Measurements from ENCODE around the gene CCL20.
"Not testable (repeated sequence)": the region's sequence is repeated elsewhere in the genome, so short reads cannot be mapped to it uniquely, and the experiment has no call there.

The CCL20 gene, protein sequence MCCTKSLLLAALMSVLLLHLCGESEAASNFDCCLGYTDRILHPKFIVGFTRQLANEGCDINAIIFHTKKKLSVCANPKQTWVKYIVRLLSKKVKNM

DNA sequence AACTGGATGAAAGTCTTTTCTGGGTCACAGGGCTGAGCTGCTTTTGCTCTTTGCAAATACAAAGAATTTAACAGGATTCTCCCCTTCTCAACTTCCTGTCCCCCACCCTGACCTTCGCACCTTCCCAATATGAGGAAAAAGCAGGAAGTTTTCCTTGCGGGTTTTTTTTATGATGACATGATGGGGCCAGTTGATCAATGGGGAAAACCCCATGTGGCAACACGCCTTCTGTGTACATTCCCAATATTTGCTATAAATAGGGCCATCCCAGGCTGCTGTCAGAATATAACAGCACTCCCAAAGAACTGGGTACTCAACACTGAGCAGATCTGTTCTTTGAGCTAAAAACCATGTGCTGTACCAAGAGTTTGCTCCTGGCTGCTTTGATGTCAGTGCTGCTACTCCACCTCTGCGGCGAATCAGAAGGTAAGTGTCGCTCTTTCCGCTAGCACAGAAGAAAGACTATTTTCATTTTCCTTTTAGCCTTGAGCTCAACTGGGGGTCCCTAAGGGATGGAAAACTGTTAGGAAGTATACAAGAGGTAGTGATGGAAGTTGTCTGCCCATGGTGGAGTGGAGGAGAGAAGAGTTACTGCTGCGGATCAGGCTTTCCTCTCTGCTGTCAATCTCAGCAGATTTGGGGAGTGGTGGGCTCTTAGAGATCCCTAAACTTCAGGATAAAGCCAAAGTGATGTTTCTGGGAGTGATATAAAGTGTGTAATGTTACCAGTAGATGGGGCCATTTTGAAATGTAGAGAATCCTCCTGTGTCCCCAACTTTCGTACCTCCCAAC lies at the start of gene CCL20:
Gene CCL20, plus strand, starts transcription at position 281 of the 792 bp plus-strand sequence. Its CDS starts 70 bp downstream, at position 351.
- no peak for DNase-seq

DNA sequence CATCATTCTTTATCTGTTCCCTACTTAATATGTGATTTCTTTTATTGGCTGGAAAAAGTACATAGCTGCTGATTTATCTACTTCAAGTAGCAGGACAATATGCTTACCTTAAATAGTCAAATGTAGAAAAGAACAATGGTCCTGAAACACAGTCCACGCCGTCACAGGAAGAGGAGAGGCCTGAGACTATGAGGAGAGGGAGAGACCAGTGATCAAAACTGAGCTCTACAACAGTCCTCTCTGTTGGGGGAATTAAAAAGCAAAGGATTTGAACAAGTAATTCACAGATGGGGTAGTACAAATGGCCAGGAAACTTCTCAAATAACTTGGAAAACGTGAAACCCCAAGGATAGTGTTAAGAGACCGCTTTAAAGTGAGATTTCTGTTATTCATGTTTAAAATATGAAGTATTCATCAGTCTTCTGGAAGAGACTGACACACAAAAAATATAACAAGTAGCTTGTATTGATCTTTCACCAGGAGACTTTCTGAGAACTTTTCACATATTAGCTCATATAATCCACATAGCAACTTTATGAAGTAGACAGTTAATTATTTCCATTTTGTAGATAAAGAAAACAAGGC lies 47.8 kb upstream of the CCL20 start:
- DNase-seq = no peak

DNA sequence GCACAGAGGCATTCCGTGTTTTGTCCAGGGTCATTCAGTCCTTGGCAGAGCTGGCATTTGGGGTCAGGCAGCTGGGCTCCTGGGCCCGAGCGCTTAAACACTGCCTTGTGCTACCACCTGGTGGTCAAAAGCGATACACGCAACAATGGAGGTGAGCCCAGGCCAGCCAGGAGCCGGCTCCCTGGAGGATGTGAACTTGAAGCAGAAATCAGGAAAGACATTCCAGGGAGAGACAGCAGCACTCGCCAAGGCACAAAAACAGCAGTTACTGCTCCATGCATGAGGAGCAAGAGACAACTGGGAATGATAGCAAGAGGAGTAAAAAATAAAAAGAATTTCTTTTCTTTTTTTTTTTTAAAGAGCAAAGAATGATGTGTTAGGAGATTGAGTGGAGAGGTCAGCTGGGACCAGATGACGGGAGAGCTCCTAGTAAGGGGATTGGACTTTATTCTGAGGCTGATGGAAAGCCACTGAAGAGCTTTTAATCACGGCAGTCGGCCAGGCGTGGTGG lies 47.2 kb upstream of the CCL20 start:
- DNase-seq = peak; percentile 14 to 37 (median 18)

DNA sequence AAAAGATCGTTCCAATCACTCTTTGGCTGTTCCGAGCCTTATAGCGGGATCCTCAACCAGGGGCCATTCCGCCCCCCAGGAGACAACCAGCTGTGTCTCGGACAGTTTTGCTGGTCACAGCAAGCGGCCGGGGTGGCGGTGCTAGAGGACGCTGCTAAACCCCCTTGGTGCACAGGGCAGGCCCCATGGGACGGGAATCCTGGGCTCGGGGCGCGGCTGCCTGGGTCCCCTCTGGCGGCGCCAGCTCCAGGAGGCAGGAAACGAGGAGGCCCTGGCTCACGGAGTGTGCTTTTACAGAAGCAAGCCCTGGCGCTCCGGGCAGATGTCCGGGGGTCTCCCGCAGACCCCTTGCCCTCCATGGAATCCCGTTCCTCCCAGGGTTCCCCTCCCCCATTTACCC lies 45.8 kb upstream of the CCL20 start:
- no peak for DNase-seq

DNA sequence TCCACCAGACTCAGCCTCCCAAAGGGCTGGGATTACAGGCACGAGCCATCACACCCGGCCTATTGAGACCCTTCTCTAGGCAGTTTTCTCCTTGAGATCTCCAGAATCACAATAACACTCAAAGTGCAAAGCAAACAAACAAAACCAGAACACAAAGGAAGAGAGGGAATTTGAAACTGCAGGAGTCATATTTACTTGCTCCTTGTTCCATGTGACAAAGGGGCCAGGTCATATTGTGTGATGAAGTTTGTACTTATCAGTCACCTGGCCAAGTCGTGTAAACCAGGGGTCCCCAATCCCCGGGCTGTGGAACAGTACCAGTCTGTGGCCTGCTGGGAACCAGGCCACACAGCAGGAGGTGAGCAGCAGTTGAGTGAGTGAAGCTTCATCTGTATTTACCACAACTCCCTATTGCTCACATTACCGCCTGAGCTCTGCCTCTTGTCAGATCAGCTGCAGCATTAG lies 41.4 kb upstream of the CCL20 start:
- no peak for DNase-seq

DNA sequence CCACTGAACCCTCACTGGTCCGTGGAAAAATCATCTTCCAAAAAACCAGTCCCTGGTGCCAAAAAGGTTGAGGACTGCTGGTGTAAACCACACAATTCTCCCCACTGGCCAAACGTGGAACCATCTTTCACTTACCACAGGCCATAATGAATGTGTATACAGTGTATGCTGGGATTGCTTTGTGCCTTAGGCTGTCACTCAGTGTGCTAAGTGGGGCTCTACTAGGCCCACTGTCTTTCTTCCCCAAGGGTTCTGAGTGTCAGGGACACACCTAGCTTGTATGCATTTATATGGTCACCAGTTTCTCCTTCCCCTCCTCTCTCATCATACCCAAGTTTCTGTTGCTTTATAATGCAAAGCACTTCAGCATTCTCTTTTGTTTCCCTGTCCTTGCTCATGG lies 40.7 kb upstream of the CCL20 start:
- DNase-seq = no peak

DNA sequence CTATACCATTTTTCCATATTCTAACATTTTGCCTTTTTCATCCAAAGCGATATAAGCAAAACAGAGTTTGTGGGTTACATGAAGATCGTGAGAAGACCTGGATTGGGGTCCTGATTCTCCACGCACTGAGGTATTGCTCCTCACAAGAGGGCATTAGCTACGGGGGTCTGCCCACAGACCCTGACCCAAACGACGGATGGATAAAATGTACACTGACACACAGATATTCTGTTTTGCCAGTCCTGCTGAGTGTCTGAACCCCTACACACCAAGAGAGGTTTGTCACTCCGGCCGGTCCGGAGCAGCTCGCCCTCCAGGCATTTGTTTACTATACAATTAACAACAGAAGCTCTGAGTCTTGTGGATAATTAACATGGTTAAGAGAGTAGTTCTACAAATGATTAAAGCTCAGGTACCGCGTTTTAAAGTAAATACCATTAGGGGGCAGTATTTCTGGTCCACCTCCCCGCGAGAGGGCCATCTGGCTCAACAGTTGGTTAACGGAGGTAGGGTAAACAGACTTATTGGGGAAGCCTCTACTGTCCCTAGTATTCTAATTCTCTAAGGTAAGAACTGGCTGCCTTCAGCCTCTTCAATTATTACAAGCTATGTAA lies 39.5 kb upstream of the CCL20 start:
- no peak for DNase-seq

DNA sequence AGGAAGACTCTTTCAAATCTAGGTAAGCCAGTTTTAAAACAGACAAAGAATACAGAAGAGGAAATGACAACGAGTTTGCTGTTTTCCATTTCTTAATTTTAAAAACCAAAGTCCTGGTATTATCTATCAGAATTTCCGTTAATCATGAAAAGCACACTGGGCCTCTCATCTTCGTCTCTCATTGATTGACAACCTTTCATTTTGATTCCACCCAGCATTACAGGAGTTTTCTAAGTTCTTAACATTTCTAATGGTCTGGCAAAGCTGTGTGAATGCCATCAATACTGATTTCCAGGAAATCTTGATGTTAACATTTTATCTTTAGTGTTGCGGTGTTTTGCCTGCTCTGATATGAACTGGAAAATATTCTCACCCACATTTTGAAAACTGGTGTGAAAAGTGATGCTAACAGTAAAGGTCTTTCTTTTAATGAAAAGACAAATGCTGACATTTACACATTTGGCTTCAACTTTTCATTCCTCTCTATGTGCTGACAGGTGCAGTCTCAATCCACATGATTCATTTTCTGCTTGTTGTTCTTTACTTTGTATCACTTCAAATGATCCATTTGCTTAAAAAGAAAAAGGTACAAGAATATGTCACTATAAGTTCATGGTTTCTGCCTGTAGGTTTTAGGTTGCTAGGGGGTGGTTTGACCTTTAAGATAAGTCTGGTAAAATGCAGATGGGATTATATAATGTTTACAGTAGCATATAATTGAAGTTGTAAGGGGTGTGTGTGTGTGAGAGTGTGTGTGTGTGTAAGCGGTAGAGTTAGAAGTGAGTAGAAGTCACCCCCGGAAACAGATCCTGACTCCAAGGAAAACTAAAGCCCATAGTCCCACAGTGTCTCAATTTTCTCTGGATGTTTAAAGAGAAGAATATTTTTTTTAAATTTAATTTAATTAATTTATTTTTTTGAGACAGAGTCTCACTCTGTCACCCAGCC lies 38.5 kb upstream of the CCL20 start:
- DNase-seq = no peak

DNA sequence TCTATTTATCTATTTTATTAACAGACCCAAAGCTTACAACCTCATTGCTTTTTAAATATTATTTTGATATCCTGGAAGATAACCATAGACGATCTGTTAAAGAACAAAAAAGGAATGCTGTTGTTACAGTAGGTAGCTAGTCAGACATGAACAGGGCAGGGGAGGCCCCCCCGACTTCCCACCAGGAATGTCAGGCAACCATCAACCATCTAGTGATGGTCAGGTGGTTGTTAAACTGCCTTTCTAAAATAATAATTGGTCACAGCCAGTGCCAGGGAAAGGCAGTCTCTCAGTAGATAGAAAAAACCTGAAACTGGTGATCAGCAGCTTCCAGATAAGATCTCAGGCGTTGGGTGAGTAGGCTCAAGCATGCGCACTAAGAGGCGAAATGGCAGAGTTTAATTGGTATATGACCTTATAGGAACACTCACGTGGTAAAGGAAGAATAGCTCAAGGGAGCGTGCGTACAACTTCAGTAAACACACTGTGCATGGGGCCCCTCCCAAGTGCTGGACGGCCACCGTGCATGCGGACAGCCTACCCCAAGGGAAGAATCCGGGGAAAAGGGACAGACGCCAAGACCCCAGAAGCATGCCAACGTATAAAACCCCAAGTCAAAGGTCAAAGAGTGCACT lies 32.5 kb upstream of the CCL20 start:
- no peak for DNase-seq

DNA sequence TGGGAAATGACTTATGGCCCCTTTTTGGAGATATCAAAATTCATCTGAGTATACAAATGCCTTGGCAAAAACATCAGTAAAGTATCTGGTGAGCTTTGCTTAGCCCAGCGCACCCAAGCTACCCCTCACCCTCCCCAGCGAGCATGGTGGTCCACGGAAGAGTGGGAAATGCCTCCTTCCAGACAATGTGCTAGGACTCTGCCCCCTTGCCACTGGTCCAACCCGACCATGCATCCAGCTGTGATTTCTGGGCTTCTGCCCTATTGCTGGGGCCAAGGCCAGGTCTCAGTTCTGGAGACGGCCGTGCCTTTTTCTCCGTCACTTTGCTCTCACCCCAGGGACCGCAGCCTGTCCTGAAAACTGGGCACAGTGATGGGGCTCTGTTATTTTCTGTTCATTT lies 31.8 kb upstream of the CCL20 start:
- no peak for DNase-seq

DNA sequence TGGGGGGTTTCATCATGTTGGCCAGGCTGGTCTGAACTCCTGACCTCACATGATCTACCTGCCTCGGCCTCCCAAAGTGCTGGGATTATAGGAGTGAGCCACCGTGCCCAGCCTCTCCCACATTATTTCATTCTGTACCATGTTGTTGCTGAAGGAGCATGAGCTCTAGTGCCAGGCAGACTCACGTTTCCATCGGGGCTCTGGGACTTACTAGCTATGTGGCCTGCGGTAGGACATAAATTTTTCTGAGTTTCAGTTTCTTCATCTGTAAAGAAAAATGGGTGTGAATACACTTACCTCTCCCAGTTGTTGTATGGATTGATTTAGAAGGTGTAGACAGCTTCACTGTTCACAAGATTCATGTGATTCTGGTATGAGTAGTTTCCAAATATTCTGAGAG lies 30.8 kb upstream of the CCL20 start:
- DNase-seq = no peak

DNA sequence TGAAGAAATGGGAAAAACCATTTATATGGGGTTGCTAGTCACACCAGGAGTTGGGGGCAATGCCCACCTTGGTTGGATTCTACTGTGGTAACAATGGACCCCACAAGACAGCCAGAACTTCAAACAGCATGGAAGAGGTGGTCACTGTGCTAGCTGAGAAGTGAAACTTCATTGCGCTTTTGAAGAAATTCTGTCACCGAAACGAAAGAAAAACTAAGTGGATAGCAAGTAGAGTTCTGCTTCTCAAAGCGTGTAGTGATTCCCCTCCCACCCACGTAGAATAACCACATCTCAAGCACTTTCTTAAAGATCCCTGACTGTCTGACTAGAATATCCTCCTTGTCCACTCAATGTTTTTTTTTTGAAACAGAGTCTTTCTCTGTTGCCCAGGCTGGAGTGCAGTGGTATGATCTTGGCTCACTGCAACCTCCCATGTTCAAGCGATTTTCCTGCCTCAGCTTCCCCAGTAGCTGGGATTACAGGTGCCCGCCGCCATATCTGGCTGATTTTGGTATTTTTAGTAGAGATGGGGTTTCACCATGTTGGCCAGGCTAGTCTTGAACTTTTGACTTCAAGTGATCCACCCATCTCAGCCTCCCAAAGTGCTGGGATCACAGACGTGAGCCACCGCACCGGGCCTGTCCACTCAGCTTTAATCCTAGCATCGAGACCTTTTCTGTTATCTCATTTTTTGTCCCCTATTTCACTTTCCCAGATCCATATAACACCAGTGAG lies 30.1 kb upstream of the CCL20 start:
- no peak for DNase-seq

DNA sequence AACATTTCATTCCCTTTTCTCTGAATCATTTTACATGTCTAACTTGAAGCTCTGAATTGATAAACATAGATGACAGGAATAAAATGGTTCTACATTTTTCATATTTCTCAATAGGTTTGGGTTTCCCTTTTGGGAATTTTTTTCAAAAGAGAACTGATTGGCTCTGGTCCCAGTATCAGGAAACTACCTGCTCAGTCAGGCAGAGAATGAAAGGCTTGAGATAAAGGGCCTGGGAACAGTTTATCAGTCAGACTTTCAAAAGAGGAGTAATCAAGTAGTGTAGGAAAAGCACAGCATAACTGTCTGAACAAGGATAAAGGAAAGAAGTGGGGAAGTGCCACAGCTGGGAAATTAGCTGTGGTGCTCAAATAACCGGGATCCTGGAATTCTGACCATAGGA lies 28.3 kb upstream of the CCL20 start:
- no peak for DNase-seq

DNA sequence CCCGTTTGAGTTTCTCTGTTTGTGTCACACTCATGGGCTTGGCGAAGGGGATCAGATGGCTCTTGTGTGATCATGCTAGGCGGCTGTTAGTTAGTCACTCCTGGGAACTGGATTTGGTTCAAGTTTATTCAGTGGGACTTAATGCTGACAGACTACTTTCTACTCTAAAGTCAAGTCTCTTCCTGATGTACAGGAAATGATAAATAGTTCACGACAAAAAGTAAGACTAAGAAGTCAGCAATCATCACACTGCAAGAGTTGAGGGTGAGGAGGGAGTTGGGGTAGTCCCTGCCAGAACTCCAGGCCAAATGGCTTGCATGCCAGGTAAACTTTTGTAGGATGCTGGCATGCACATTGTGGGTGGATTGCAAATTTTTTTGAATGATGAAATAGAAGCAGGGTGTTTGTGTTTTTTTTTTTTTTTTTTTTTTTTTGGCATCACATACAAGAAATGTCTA lies 25.1 kb upstream of the CCL20 start:
- DNase-seq = no peak

DNA sequence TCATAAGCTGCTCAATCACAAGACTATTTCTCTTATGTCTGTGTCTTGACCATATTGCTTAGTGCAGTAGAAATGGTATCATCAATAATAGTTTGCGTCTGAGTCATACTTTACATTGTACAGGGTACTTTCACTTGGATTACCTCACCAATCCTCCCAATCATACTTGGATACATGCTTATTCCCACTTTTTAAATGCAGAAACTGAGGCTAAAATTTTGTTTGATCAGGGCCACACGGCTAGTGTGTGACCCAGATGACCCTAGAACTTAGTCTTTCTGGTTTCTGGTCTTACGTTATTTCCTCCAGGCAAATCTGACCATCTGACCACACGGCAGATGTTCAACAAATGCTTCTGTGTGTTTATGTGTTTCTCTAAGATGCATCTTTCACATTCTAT lies 23.8 kb upstream of the CCL20 start:
- no peak for DNase-seq

DNA sequence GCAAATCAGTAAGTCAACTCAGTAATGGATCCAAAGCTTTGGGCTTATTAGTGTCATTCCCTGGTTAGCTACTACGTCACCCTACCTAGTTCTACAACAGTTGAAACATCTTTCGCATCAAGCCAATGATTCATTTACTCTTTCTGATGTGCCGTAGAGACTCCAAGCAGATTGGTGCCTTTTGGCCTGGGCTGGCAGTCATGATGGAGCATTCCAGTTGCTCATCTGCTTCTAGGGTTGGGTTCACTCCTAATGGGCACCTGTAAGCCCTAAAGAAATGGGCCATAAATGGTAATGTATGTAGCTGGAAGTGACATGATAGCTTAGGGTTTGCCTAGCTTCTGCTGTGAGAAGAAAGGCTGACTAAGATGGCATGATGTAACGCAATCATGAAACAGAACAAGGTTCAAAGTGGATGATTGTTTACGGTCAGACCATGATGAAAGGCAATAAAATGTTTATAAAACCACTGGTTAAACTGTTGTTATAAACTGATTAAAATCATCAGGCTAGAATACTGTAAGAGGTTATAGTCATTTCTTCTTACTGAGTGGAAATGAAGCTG lies 20.4 kb upstream of the CCL20 start:
- no peak for DNase-seq

DNA sequence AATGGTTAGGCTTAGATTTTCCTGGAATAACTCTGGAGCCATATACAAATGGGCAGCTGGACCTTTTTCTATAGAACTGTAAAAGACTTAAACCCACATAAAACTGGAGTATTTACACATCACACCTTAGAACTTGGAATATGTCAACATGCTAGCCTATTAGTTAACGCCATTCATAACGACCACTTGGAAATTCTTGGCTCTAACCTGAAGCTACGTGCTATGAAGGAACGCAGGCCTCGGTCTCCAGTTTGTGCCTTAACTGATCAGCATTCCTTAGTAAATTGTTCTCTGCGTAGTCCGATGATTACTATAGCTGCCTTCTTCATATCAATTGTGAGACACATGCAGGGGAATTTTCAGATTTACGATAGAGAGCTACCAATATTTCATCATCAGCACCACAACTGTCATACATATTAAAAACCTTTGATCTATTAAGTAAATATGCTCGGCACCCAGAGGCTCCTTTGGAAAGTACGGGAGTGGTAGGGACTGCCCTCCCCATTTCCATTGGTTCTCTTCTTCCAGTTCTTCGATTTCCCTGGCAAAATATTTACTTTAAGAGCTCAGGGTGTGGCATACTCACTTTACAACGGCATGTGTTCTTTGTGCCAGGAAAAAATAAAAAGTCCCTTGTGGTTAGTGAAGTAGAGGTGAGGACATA lies 17.5 kb upstream of the CCL20 start:
- DNase-seq = no peak

DNA sequence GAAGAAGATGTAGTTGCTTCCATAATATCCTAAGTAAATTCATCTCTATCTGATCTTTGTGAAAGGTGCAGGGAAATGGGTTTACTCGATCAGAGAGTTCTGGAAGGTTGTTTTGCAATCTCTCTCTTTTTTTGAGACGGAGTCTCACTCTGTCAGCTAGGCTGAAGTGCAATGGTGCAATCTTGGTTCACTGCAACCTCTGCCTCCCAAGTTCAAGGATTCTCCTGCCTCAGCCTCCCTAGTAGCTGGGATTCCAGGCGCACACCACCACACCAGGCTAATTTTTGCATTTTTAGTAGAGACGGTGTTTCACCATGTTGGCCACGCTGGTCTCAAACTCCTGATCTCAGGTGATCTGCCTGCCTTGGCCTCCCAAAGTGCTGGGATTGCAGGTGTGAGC lies 16.9 kb upstream of the CCL20 start:
- not testable (repeated sequence) for DNase-seq

DNA sequence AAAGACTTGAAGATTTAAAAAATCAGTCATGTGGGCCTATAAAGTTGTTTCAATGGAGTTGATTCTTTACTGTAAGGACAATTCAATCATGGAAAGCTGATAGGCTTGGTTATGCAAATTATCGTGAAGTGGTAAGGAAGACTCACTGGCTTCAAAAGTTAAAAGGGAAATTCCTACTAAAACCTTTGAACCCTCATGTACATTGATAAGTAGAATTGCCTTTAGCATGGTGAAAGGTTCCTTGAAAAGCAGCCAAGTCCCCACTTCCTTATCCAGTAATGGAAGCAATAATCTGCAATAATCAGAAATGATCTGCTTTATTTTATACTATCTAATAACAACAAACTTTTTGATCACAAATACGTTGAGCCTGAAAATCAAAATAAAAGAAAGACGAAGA lies 14.4 kb upstream of the CCL20 start:
- no peak for DNase-seq

DNA sequence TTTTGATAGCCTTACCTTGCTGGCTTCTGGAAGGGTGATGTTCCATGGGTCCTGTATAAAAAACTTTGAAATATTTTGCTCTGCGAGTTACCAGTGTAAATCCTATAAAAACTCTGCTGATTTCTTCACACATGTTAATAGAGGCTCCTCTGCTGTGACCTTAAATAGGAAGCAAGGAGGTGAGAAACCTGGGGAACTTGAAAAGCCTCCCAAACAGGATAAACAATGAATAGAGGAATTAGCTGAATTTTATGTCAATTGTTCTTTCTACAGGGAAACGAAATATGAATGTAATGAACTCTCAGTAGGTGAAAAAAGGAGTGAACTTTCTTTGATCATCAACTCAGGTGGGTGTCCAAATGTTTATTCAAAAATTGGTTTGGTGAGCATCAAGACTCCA lies 10.8 kb upstream of the CCL20 start:
- DNase-seq = no peak

Data from activated naive CD4-positive, alpha-beta T cell (primary cell).